Activated naive CD4-positive, alpha-beta T cell (primary cell): ENCODE data around the gene CEL.

Experiments used
- DNase-seq, 4 experiments: peaks; one replicate each; lab custom pipeline; 2025; lab: John Stamatoyannopoulos, UW

CEL gene

DNA sequence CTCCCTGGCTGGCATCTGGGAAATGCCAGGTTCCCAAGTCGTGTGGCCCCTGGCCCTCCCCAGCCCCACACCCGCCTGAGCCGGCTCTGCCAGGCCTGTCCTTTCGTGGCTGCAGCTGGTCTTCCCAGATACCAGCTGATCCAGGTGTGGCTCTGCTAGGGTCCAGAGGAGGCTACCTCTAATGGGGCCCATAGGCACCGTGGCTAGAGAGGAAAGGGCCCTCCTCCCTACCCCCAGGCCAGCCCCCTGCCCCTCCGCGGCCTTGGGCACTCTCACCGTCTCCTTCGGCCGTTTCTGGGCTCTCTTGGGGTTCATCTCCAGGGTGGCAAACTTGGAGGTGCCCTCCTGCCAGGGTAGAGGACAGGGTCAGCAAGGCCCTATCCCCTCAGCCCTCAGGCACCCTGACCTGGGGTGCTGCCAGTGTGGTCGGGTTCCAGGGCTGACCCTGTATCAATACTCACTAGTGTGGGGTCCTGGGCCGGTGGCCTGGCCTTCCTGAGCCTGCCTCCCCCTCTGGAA is 42.3 kb downstream of the CEL start:
- no peak for DNase-seq

DNA sequence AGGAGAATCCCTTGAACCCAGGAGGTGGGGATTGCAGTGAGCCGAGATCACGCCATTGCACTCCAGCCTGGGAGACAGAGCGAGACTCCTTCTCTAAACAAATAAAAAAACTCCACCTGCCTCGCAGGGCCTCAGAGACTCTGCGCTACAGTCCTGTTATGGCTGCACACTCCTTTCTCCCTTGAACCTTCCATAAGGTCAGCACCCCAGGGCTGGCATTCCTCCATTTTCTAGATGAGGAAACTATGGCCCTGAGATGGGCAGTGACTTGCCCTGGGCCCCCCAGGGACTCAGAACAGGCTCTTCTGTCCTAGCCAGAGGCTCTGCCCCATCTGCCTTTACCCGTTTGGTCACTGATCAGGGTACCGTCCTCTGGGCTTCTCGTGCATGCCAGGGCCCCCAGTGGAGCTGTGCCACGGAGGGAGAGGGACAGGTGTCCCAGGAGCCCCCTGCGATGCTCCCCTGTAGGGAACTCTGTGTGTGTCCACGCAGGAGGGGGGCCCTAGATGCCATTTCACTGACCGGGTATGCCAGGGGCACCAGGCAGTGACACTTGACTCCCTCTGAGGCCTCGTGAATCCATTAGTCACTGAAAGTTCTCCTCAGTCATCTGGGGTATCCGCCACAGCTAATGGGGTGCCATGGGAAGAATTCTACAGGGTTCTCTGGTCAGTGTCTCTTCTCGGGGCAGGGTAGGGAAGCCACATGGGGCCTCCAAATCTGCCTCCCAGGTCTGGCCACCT is 43.1 kb downstream of the CEL start:
- DNase-seq, result no peak

DNA sequence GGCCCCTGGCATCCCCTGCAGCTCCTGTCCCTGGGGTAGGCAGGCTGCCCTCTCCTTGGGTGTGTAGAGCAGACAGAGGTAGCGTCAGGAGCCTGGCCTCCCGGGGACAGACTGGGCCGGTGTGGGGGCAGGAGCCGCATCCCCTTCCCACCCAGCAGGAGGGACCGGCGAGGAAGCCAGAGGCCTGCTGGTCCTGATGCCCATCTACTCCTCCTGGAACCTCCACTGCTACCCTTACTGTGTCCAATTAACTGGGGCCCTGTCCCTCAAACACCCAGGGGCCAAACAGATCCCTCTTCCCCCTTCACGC is 43.6 kb downstream of the CEL start:
- DNase-seq, result no peak

DNA sequence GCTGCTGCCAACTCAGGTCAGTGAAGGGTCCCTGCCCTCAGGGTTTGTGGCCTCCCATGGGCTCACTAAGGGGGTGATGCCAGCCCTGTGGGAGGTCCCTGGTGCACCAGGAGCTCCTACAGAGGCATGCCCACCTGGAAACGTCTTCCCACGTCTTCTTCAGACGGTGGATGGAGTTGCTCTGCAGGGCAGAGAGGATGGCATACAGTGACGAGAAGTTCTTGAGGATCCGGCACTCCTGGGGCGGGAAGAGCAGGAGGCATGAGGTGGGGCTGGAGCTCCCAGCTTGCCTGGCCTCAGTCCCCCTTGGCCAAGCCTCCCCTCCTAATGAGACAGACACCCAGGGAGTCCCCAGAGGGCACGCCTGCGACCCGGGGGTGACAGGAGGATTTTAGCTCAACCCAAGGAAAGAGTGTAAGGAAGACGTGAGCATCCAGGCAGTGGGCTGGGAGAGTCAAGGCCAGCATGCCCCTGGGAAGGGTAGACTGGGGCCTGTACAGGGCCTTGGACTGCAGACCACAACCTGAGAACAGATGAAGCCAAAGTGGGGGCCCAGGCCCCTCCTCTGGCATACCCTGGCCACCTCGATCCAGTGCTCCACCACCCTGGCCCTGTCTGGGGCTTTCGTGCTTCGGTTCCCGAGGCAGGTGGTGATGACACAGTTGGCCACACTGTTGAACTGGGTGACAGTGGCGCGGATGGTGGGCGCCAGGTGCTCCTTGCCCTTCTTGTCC is 44.9 kb downstream of the CEL start:
- DNase-seq, result no peak

DNA sequence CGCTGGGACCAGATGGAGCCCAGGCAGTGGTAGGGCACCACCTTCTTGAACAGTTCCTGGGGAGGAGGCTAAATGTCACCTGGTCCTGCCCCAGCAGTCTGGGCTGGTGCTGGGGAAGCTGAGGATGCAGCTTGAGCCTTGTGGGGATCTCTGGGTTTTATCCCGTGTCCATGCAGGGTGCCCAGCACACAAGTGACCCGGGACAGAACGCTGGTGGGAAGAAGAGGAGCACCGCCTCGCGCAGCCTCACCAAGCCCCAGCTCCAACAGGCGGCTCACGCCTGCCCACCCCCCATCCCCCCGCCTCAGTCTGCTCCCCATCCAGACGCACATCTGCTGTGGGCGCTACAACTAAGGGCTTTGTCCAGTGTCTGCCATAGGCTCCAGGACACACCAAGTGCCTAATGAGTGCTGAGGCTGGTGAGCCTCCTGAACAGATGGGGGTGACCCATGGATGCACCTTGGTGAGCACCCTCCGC is 45.5 kb downstream of the CEL start:
- no peak for DNase-seq

DNA sequence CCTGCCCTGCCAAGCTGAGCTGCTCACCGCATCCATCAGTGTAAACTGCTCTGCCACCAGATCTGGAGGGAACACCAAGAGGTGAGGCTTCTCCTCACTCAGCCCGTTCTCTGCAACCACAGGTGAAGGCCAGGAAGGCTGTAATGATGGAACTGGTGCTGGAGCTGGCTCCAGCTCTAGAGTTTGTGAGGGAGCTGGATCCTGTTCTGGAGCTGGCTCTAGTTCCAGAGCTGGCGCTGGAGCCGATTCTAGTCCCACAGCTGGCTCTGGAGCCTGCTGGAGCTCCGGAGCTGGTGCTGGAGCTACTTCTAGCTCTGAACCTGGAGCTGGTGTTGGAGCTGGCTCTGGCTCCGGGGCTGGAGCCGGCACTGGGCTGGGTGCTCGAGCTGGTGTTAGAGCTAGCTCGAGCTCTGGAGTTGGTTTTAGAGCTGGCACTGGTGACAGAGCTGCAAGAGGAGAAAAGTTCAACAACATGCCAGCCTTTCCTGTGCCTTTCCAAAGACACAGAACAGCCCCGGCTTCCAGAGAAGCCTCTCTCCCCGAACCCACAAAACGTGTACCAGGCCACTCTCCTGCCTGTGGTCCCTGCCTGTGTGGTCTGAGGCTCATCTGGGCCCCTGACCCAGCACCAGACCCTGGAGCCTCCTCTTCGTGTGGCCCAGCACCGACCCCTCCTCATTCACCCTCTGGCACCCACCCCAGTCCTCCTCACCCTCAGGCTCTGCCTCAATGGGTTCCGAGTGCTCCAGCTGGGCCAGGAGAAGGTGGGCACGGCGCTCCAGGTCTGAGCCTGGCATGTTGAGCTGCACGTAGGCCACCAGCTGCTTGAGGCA is 46.4 kb downstream of the CEL start:
- DNase-seq, result no peak

DNA sequence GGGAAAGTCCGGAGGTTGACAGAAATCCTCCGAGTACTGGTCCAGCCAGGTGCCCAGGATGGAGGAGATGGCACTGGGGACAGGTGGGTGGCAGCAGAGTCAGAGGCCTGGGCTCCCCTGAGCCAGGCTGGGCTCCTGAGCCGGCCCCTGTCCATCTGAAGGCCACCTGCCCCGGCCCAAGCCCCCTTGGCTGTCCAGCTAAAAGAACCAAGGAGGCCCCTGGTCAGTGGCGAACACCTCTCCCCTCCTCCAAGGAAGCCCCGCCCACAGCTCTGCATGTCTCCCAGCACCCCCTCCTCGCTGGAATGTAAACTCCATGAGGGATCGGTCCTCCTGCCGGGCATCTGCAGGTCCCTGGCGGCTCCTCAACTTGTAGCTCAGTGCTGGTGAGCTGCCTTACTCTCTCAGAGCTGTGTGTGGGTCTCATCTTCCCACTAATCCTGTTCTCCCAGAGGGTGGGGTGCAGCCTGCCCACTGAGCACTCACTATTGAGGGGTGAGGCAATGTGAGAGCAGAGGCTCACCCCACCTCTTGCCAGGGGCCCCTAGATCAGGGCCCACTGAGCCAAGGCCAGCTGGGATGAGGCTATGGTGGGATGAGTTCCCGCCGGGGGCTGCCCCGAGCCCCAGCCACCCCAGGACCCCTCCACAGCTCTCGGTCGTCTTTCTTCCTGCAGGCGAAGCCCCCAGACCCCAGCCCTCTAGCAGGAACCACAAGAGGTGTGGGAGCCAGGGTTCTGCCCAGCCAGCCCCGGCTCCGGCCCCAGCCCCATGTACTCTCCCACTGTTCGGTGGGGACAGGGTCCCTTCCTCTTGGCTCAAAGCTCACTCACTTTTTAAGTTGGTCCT is 47.2 kb downstream of the CEL start:
- DNase-seq, result no peak

DNA sequence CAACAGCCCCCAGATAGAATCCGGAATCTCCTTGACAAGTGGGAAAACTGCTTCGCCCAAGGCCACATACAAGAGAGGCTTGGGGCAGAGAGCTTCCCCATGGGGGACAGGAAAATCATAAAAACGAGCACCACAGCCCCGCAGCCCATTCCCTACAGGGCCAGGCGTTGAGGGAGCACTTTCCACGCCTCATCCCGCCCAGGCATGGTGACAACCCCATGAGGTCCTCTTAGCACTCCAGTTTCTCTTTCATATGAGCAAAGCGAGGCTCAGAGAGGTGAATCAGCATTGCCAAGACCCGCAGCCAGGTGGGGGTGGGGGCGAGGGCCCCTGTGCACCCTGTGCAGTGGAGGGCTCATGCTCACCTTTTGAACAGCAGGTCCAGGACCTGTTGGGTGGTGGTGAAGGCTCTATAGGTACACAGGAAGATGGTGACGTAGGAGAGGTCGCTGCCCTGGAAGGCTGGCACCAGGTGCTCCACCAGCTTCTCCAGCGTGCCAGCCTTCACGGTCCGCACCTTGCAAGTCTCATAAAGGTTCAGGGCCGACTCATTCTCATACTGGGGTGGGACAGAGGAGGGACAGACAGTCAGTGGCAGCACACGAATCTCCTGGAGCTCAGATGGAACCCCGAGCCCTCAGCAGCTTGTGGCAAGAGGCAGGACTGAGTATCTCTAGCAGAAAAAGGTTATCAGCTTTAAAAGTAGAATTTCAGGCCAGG is 48.3 kb downstream of the CEL start:
- no peak for DNase-seq

DNA sequence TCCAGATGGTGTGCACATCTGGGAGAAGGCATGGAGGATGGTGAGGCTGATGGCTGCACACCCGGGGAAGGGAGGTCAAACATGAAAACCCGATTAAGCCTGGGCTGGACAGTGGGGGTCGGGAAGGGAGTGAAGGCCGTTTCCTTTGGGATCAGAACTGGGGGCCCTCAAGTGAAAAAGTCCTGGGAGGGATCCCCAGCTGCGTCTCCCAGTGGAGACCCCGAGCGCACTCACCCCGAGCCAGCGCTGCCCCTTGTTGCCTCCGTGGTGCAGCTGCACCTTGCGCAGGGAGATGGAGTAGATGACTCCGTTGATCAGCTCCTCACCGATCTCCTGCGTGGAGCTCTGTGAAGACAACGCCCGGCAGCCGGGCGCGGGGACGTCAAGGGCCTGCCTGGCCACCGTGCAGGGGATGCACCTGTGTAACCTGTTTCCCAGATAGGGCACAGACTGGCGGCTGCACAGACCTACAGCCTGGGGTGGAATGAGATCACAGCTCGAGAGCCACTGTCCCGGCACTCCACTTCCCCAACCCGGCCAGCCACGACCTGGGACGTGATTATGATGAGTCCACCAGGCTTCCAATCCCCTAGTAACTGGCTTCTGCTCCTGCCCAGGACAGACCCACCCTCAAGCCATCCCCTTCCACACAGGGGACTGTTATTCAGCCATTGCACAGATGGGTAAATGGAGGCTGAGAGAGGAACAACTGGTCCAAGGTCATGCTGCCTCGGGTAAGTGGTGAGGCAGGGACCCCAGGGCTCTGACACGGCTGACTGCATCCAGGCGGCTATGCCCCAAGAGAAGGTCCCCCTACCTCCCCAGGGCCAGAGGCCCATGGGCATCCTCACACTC is 50.3 kb downstream of the CEL start:
- no peak for DNase-seq

DNA sequence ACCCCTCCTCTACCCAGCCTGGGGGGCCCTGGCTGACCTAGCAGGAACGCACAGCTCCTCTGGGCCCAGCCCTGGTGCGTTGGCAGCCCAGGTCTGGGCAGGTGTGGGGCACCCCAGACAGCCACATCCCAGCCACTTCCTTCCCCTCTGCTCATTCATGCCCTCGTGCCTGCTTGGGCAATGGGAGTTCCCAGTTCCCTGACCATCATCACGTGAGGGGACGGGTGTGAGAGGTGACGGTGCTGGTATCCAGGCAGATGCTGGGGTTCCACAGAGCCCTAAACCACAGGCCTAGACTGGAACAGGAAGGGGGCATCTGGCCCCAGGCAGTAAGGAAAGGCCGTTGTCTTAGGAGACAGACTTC is 50.9 kb downstream of the CEL start:
- DNase-seq, result no peak

DNA sequence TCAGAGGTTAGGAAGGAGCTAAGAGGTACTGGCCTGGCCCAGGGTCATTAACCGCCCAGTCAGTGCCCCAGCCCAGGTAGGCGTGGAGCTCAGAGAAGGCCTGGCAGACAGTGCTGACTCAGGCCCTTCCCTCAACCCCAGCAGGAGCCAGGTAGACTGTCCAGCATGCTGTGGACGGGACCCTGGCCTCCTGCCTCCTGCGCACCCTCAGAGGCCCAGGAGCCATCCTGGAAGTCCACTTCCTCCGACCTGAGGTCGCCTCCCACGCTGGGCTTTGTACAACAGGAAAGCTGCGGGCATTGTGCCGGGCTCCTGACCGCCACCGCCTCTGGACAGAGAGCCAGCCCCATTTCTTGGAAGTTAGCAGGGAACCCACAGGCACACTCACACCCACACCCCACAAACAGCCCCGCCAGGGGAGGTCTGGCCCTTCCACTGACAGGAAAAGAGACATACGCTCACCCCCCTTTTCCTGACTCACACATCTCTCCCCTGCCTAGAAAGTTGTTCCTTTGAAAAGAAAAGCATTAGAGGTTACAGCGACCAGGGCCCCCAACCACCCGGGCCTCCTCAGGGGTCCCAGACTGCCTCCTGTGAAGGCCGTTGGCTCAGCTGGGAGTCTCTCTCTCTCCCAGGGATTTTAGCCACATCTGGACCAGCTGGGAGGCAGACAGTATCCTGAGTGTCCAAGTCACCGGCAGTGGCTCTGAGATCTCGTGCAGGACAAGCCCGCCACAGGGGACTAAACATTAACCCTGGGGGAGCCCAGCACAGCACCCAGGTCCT is 51.6 kb downstream of the CEL start:
- DNase-seq, result no peak

DNA sequence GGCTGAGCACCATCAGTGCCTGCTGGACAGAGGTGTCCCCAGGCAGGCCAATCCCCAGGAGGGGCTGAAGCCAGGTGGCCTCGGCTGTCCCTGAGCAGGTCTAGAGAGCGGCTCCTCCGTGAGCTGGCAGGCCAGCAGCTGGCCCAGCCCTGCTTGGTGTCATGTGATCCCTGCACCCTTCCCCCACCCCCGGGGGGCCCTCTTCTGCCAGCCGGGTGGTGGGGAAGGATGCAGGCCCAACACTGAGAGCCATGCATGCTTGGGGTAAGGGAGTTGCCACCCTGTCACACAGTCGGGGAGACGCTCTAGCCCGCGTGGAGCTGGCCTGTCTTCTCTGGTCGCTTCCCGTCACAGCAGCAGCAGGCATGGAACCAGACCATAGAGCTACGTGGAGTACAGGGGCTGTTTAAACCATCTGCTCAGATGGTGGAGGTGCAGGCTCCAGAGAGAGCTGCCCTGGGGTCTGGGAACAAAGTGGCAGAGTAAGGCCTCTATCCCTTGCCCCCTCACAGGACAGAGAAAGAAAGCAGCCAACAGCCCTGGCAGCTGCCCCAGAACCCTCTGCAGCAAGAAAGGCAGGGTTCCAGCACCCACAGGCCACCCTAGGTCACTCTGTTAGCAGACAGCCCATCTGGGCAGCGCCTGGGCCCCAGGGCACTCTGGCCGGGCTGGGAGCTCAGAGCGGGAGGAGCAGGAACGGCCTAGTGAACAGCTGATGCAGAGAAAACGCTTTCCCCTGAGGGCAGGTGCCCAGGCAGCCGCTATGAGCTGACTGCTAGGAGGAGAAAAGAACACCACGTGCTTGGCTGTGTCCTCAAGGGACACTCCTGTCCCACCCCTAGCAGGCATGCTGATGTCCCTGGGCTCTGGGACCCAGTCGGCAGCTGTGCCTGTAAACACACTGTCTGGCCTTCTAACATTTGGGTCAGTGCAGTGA is 52.4 kb downstream of the CEL start:
- no peak for DNase-seq

DNA sequence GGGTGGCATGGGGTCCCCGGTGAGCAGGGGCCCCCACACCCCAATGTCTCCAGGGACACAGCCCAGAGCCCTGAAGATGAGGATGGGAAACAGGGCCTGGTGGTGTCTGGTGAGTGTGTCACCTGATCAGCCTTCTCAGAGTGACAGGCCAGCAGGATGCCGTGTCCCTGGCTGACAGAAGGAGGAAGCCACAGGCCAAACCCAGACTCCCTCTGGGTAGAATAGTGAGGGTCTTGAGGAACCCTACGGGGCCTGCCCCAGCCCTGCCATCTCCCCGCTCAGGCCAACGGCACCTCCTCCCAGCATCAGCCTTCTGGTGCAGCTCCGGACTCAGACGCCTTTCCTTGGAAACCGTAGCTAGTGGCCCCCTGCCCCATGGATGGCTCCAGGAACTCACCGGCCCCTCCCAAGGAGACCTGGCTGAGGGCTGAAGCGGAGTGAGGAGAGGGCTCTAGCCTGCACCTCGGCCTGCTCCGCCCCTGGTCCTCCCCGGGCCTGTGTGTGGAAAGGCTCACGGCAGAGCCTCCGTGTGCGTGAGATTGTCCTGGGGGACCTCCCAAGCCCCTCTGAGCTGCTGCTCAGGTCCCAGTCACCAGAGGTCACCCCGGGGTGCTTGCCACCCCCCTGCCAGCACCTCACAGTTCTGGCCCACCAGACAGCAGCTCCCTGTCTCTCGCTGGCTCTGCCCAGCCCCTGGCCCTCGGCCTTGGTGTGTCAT is 53.3 kb downstream of the CEL start:
- no peak for DNase-seq

DNA sequence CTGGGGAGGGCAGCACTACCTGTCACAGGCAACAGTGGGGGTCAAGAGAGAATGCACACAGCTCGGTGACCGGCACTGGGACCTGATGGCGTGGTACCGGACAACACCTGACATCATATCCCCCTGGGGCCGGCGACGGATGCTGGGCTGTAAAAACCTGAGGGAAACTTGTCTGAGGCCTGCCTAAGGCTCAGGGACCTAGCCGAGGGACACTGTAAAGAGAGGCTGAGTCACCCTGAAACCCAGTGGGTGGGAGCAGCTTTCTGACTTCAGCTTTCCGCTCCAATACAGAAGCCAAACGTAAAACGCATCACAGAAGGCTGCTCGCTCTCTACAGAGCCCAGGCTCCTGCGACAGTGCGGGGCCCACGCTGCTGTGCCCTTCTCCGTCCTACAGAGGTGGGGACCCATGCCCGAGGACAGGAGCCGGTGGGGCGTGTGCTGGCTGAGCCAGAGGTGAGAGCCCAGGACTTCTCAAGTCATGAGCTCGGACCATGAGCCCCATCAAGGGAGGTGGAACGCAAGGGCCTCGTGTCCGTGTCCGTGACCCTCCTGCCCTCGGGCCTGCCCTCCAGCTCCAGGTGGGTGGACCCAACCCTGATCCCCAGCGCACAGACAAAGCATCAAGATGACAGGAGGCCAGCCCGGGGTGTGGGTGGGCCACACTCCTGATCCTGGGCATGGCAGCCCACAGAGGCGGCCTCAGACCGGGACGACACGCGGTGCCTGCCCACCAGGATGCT is 54.0 kb downstream of the CEL start:
- no peak for DNase-seq

DNA sequence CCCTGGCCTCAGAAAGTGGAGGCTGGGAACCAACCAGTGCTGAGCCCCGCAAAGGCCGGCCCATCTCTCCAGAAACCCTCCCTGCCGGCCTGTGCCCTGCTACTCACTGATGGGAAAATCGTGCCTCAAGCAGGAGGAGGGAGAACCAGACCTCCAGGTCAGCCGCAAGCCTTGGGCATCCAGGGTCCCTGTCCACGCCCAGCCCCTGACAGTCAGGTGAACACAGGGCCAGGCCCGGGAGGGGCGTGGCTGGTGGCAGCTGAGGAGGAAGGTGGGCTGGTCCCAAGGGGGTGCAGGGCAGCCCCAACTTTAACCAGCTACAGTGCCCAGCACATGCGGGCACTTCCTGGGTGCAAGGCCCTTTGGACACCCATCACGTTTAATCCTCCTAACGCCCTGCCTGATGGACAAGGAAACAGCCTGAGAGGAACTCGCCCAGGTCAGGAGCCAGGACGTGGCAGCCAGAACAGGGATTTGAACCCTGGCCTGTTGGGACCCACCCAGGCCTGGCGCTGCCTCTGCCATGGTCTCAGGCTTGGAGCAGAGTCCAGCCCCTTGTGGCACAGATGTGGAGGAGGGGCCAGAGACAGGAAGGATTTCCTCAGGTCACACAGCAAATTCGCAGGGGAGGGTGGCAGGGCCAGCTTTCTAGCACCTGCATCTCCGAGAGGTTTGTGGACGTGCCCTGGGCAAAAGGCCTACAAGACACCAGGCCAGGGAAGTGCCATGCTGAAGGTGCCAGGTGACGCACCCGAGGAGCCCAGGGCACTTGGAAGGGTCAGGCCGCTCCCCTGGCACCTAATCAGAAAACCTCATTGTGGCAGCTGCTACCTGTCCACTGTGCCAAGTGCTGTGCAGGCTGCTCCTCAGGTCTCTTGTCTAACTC is 54.8 kb downstream of the CEL start:
- DNase-seq, result no peak
